HCT116 (cell line): ENCODE data around the gene WDR38. TPM values are rescaled to one million over a fixed set of nuclear protein-coding genes. Genes with fewer than 3 reads are reported as not detected.

Experiments used
- ATAC-seq: fragments of 200-7000 bp; cut with Tn5 transposase; 2 replicates; pipeline ENCODE4 v1.9.1; 2020; ENCODE audit warnings: mild to moderate bottlenecking, moderate library complexity
- BruUV-seq: library from RNA; stranded (reverse); fragments of 400-500 nt; replicated peaks from 2 replicates; lab custom pipeline; 2021; lab: Mats Ljungman, UMichigan
- CTCF ChIA-PET: fragments of 300-600 bp; sonication (Branson Sonifier 250); formaldehyde crosslinking; loops from one replicate; lab custom pipeline; 2021; ENCODE audit warnings: antibody characterized with exemption; lab: Charles Lee
- POLR2A ChIA-PET: fragments of 300-600, 350-600 bp; sonication (Branson Sonifier 250); formaldehyde crosslinking; loops from one replicate; lab custom pipeline; 2021; ENCODE audit warnings: antibody characterized with exemption; lab: Charles Lee
- RAD21 ChIA-PET, 2 experiments: fragments of 300-600 bp; sonication (Branson Sonifier 250); formaldehyde crosslinking; loops; one replicate each; lab custom pipeline; 2023; ENCODE audit warnings: low total read pairs in 2 of 2; ENCODE audit not compliant: uncharacterized antibody in 2 of 2, unreplicated experiment in 2 of 2, low non-redundant PET in 1 of 2; lab: Charles Lee
- DNase-seq: peaks from one replicate; pipeline ENCODE4 v3.0.0-alpha.2; 2010; ENCODE audit warnings: low read depth, low spot score
- H2AFZ ChIP-seq: fragments of 200-600 bp; shearing (Covaris generic), sonication (generic); 2 replicates; pipeline ENCODE4 v1.6.1; 2017; ENCODE audit warnings: low read depth, mixed run types, mixed read lengths, antibody characterized with exemption, low read length; ENCODE audit not compliant: poor library complexity, severe bottlenecking
- H3K27ac ChIP-seq: 2 replicates; pipeline ENCODE4 v1.5.1; 2012; ENCODE audit warnings: low read depth, low read length
- H3K27me3 ChIP-seq: fragments of 200-600 bp; sonication (generic); 2 replicates; pipeline ENCODE4 v1.6.1; 2016; ENCODE audit warnings: mixed run types, low read length, mixed read lengths; ENCODE audit not compliant: insufficient read depth
- H3K36me3 ChIP-seq, 2 experiments: fragments of 200-500 bp in 1 of 2; fragments of 200-600 bp in 1 of 2; sonication (Bioruptor generic) in 1 of 2; sonication (generic) in 1 of 2; 2 replicates each; pipeline versions ENCODE4 v1.5.1 to v1.6.1; 2014 to 2016; ENCODE audit warnings: low read length in 2 of 2, inconsistent platforms in 1 of 2, mixed read lengths in 1 of 2, mixed run types in 1 of 2; ENCODE audit not compliant: insufficient read depth in 2 of 2, control insufficient read depth in 1 of 2
- H3K4me1 ChIP-seq, 2 experiments: fragments of 200-600 bp in 1 of 2; sonication (generic) in 1 of 2; 2 replicates each; pipeline versions ENCODE4 v1.5.1 to v1.6.1; 2012 to 2017; ENCODE audit warnings: low read length in 2 of 2, inconsistent platforms in 1 of 2, mild to moderate bottlenecking in 1 of 2, mixed read lengths in 1 of 2, mixed run types in 1 of 2, moderate library complexity in 1 of 2; ENCODE audit not compliant: insufficient read depth in 2 of 2, control insufficient read depth in 1 of 2
- H3K4me2 ChIP-seq: fragments of 200-600 bp; sonication (generic); 2 replicates; pipeline ENCODE4 v1.6.1; 2017; ENCODE audit warnings: mixed run types, low read length, mixed read lengths
- H3K4me3 ChIP-seq, 2 experiments: fragments of 200-600 bp in 1 of 2; sonication (generic) in 1 of 2; replicated peaks in 1 of 2; 2 replicates each; pipeline ENCODE4 v1.5.1; 2011 to 2016; ENCODE audit warnings: low read length in 2 of 2, control low read depth in 1 of 2, low read depth in 1 of 2, mild to moderate bottlenecking in 1 of 2, mixed read lengths in 1 of 2, mixed run types in 1 of 2
- H3K79me2 ChIP-seq: fragments of 200-600 bp; sonication (generic); 2 replicates; pipeline ENCODE4 v1.6.1; 2017; ENCODE audit warnings: mild to moderate bottlenecking, mixed run types, low read length, moderate library complexity, mixed read lengths; ENCODE audit not compliant: insufficient read depth
- H3K9ac ChIP-seq: fragments of 200-600 bp; sonication (generic); 2 replicates; pipeline ENCODE4 v1.6.1; 2016; ENCODE audit warnings: low read length, mixed read lengths
- H3K9me2 ChIP-seq: fragments of 200-600 bp; sonication (generic), shearing (Covaris generic); 2 replicates; pipeline ENCODE4 v1.6.1; 2017; ENCODE audit warnings: mixed run types, mild to moderate bottlenecking, moderate library complexity; ENCODE audit not compliant: insufficient read depth
- H3K9me3 ChIP-seq, 2 experiments: fragments of 200-500 bp in 1 of 2; fragments of 200-600 bp in 1 of 2; sonication (Bioruptor generic) in 1 of 2; sonication (generic) in 1 of 2; 2 replicates each; pipeline ENCODE4 v1.6.1; 2014 to 2017; ENCODE audit warnings: low read length in 2 of 2, mixed read lengths in 2 of 2, inconsistent platforms in 1 of 2, low read depth in 1 of 2, mild to moderate bottlenecking in 1 of 2, mixed run types in 1 of 2, moderate library complexity in 1 of 2; ENCODE audit not compliant: control insufficient read depth in 1 of 2, insufficient read depth in 1 of 2
- H4K20me1 ChIP-seq: fragments of 200-600 bp; sonication (generic), shearing (Covaris generic); 2 replicates; pipeline ENCODE4 v1.6.1; 2017; ENCODE audit warnings: mixed run types, mild to moderate bottlenecking, moderate library complexity; ENCODE audit not compliant: insufficient read depth
- RAD21 ChIP-seq: IDR thresholded peaks from 2 replicates; pipeline ENCODE4 v1.6.1; 2012; ENCODE audit warnings: low read depth, mild to moderate bottlenecking
- intact Hi-C: fragments of 100-400 bp; cut with micrococcal nuclease; formaldehyde crosslinking; loops from 2 replicates; pipeline ENCODE4 v1.10.0; 2022
- total RNA-seq: library from RNA; stranded (reverse); gene quantifications from one replicate; pipeline ENCODE4 v1.2.1, GENCODE V29; 2021; ENCODE audit not compliant: unreplicated experiment
- TF ChIP-seq, protein P1 (sequence below): IDR thresholded peaks from 2 replicates; pipeline ENCODE4 v1.6.1; 2012

The WDR38 gene
- total RNA-seq, 1 experiment from 2014 or later = not detected

DNA sequence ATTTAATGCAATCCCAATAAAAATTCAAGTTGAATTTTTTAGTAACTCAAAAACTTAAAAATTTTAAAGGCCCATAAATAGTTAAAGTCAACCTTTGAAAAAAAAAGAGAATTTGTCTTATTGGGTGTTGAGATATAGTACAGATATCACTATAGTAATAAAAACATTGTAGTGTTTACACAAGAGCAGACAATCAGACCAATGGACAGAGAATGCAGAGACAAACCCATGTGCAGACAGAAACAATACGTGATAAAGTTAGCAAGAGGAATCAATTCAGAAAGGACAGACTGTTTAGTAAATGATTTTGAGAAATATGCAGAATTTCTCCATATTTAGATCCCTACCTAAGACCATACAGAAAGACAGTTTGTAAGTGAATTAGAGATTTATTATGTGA is 53.7 kb downstream of the WDR38 start:
- H3K9ac ChIP-seq = no peak overlapping the region
- ATAC-seq (no peak), DNase-seq (no peak)
- H3K79me2 ChIP-seq = no peaks in the 10 kb centered on the region
- no peaks in the 10 kb centered on the region for H3K9me2 ChIP-seq
- H2AFZ ChIP-seq = no peak overlapping the region
- no peaks in the 10 kb centered on the region; the same call in 1 of the 2 replicates for H4K20me1 ChIP-seq
- H3K9me3 ChIP-seq = no peaks in the 10 kb centered on the region
- ChIA-PET CTCF (no interaction called here), POLR2A (no interaction called here), RAD21 (no interaction called here)
- no TSS peak for BruUV-seq
- H3K36me3 ChIP-seq = no peaks in the 10 kb centered on the region; a peak in 2 of 4 replicates
- no peaks in the 10 kb centered on the region for H3K4me1 ChIP-seq
- intact Hi-C loops = no loop called here
- TF ChIP-seq, protein P1, sequence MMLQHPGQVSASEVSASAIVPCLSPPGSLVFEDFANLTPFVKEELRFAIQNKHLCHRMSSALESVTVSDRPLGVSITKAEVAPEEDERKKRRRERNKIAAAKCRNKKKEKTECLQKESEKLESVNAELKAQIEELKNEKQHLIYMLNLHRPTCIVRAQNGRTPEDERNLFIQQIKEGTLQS = no peak
- TF ChIP-seq RAD21 = no peak
- no peaks in the 10 kb centered on the region for H3K27me3 ChIP-seq
- no peak overlapping the region for H3K27ac ChIP-seq
- no peak overlapping the region for H3K4me2 ChIP-seq
- no peak overlapping the region for H3K4me3 ChIP-seq

Other genes with a start within 250 kb of the WDR38 start
- gene NR6A1, start 82.1 kb upstream of the WDR38 start, total RNA-seq = 9.9 TPM
- 6.3 TPM for gene OLFML2A, start 76.3 kb upstream of the WDR38 start, total RNA-seq
- gene RPL35, start 8.5 kb downstream of the WDR38 start, total RNA-seq = 1,754 TPM
- gene ARPC5L, start 8.7 kb downstream of the WDR38 start, total RNA-seq = 50.0 TPM
- gene GOLGA1, start 87.6 kb downstream of the WDR38 start, total RNA-seq = 13.1 TPM